ENCODE measurements around the gene SLC14A1. TPM values are rescaled to one million over a fixed set of nuclear protein-coding genes. Genes with fewer than 3 reads are reported as not detected.

SLC14A1 gene
- polyA plus RNA-seq, 2 donors: 0.44 to 0.57 TPM

- Histone ChIP-seq H3K36me3 (ENCODE audit: control insufficient read depth in 2 of 2, insufficient read depth in 2 of 2, low read length in 1 of 2) (no peaks in the 10 kb centered on the region), H3K4me3 (ENCODE audit: low read depth in 1 of 2, low read length in 2 of 2) (no peak overlapping the region), H3K27ac (ENCODE audit: low read depth in 2 of 2, low read length in 1 of 2) (no peak overlapping the region), H3K27me3 (ENCODE audit: control insufficient read depth in 1 of 2, insufficient read depth in 2 of 2, low read length in 2 of 2) (peaks cover 0 to 5% of the 10 kb centered on the region in 2 donors), H3K9me3 (ENCODE audit: control insufficient read depth in 2 of 2, insufficient read depth in 1 of 2, low read depth in 1 of 2, low read length in 1 of 2) (no peaks in the 10 kb centered on the region), H3K4me1 (ENCODE audit: control insufficient read depth in 2 of 2, insufficient read depth in 2 of 2, low read length in 1 of 2) (no peaks in the 10 kb centered on the region)
- WGBS, 2 donors: 91% methylated on average over 5 of the region's 5 CpGs
Observed at GRCh38 chr18:45715212-45715780, 8.7 kb upstream of the SLC14A1 start.

GRCh38 chr18:45719106-45719505, 4.9 kb upstream of the SLC14A1 start:
- WGBS, 2 donors: 84 to 87% methylated on average over 7 of the region's 7 CpGs
- Histone ChIP-seq H3K9me3 (ENCODE audit: control insufficient read depth in 2 of 2, insufficient read depth in 1 of 2, low read depth in 1 of 2, low read length in 1 of 2) (no peaks in the 10 kb centered on the region), H3K36me3 (ENCODE audit: control insufficient read depth in 2 of 2, insufficient read depth in 2 of 2, low read length in 1 of 2) (no peaks in the 10 kb centered on the region), H3K27me3 (ENCODE audit: control insufficient read depth in 1 of 2, insufficient read depth in 2 of 2, low read length in 2 of 2) (peaks cover 0 to 14% of the 10 kb centered on the region in 2 donors), H3K4me1 (ENCODE audit: control insufficient read depth in 2 of 2, insufficient read depth in 2 of 2, low read length in 1 of 2) (no peaks in the 10 kb centered on the region), H3K27ac (ENCODE audit: low read depth in 2 of 2, low read length in 1 of 2) (no peak overlapping the region), H3K4me3 (ENCODE audit: low read depth in 1 of 2, low read length in 2 of 2) (no peak overlapping the region)

- H3K4me3 ChIP-seq (ENCODE audit: low read depth in 1 of 2, low read length in 2 of 2): no peak overlapping the region
- no peaks in the 10 kb centered on the region for H3K36me3 ChIP-seq (ENCODE audit: control insufficient read depth in 2 of 2, insufficient read depth in 2 of 2, low read length in 1 of 2)
- no peak overlapping the region for H3K27ac ChIP-seq (ENCODE audit: low read depth in 2 of 2, low read length in 1 of 2)
- H3K4me1 ChIP-seq (ENCODE audit: control insufficient read depth in 2 of 2, insufficient read depth in 2 of 2, low read length in 1 of 2): no peaks in the 10 kb centered on the region
- H3K27me3 ChIP-seq (ENCODE audit: control insufficient read depth in 1 of 2, insufficient read depth in 2 of 2, low read length in 2 of 2): peaks cover 0 to 15% of the 10 kb centered on the region in 2 donors
- H3K9me3 ChIP-seq (ENCODE audit: control insufficient read depth in 2 of 2, insufficient read depth in 1 of 2, low read depth in 1 of 2, low read length in 1 of 2): no peaks in the 10 kb centered on the region
- WGBS, 2 donors: 3 to 5% methylated on average over 5 of the region's 5 CpGs
Observed at GRCh38 chr18:45722899-45723298, 1.1 kb upstream of the SLC14A1 start.

GRCh38 chr18:45724601-45725000, 620 bp downstream of the SLC14A1 start:
- Histone ChIP-seq H3K9me3 (ENCODE audit: control insufficient read depth in 2 of 2, insufficient read depth in 1 of 2, low read depth in 1 of 2, low read length in 1 of 2) (no peaks in the 10 kb centered on the region), H3K4me1 (ENCODE audit: control insufficient read depth in 2 of 2, insufficient read depth in 2 of 2, low read length in 1 of 2) (no peaks in the 10 kb centered on the region), H3K36me3 (ENCODE audit: control insufficient read depth in 2 of 2, insufficient read depth in 2 of 2, low read length in 1 of 2) (no peaks in the 10 kb centered on the region), H3K27ac (ENCODE audit: low read depth in 2 of 2, low read length in 1 of 2) (no peak overlapping the region), H3K27me3 (ENCODE audit: control insufficient read depth in 1 of 2, insufficient read depth in 2 of 2, low read length in 2 of 2) (peaks cover 0 to 13% of the 10 kb centered on the region in 2 donors), H3K4me3 (ENCODE audit: low read depth in 1 of 2, low read length in 2 of 2) (no peak overlapping the region)
- 74 to 75% methylated on average over 4 of the region's 4 CpGs for WGBS, 2 donors

- no peaks in the 10 kb centered on the region for H3K36me3 ChIP-seq (ENCODE audit: control insufficient read depth in 2 of 2, insufficient read depth in 2 of 2, low read length in 1 of 2)
- no peak overlapping the region for H3K27ac ChIP-seq (ENCODE audit: low read depth in 2 of 2, low read length in 1 of 2)
- peaks cover 0 to 13% of the 10 kb centered on the region in 2 donors for H3K27me3 ChIP-seq (ENCODE audit: control insufficient read depth in 1 of 2, insufficient read depth in 2 of 2, low read length in 2 of 2)
- no peak overlapping the region for H3K4me3 ChIP-seq (ENCODE audit: low read depth in 1 of 2, low read length in 2 of 2)
- H3K9me3 ChIP-seq (ENCODE audit: control insufficient read depth in 2 of 2, insufficient read depth in 1 of 2, low read depth in 1 of 2, low read length in 1 of 2): no peaks in the 10 kb centered on the region
- 77 to 87% methylated on average over 4 of the region's 4 CpGs for WGBS, 2 donors
- H3K4me1 ChIP-seq (ENCODE audit: control insufficient read depth in 2 of 2, insufficient read depth in 2 of 2, low read length in 1 of 2): no peaks in the 10 kb centered on the region
Observed at GRCh38 chr18:45725336-45725735, 1.4 kb downstream of the SLC14A1 start.

GRCh38 chr18:45726603-45727002, 2.6 kb downstream of the SLC14A1 start:
- H3K9me3 ChIP-seq (ENCODE audit: control insufficient read depth in 2 of 2, insufficient read depth in 1 of 2, low read depth in 1 of 2, low read length in 1 of 2): no peaks in the 10 kb centered on the region
- no peaks in the 10 kb centered on the region for H3K4me1 ChIP-seq (ENCODE audit: control insufficient read depth in 2 of 2, insufficient read depth in 2 of 2, low read length in 1 of 2)
- H3K36me3 ChIP-seq (ENCODE audit: control insufficient read depth in 2 of 2, insufficient read depth in 2 of 2, low read length in 1 of 2): no peaks in the 10 kb centered on the region
- H3K27me3 ChIP-seq (ENCODE audit: control insufficient read depth in 1 of 2, insufficient read depth in 2 of 2, low read length in 2 of 2): peaks cover 0 to 7% of the 10 kb centered on the region in 2 donors
- 66 to 83% methylated on average over 3 of the region's 3 CpGs for WGBS, 2 donors
- no peak overlapping the region for H3K4me3 ChIP-seq (ENCODE audit: low read depth in 1 of 2, low read length in 2 of 2)
- no peak overlapping the region for H3K27ac ChIP-seq (ENCODE audit: low read depth in 2 of 2, low read length in 1 of 2)

GRCh38 chr18:45727068-45727467, 3.1 kb downstream of the SLC14A1 start:
- Histone ChIP-seq H3K4me3 (ENCODE audit: low read depth in 1 of 2, low read length in 2 of 2) (no peak overlapping the region), H3K9me3 (ENCODE audit: control insufficient read depth in 2 of 2, insufficient read depth in 1 of 2, low read depth in 1 of 2, low read length in 1 of 2) (no peaks in the 10 kb centered on the region), H3K27ac (ENCODE audit: low read depth in 2 of 2, low read length in 1 of 2) (no peak overlapping the region), H3K36me3 (ENCODE audit: control insufficient read depth in 2 of 2, insufficient read depth in 2 of 2, low read length in 1 of 2) (no peaks in the 10 kb centered on the region), H3K4me1 (ENCODE audit: control insufficient read depth in 2 of 2, insufficient read depth in 2 of 2, low read length in 1 of 2) (no peaks in the 10 kb centered on the region), H3K27me3 (ENCODE audit: control insufficient read depth in 1 of 2, insufficient read depth in 2 of 2, low read length in 2 of 2) (peaks cover 0 to 3% of the 10 kb centered on the region in 2 donors)
- WGBS, 2 donors: 90 to 94% methylated on average over 18 of the region's 18 CpGs

GRCh38 chr18:45728336-45729010, 4.5 kb downstream of the SLC14A1 start:
- Histone ChIP-seq H3K4me1 (ENCODE audit: control insufficient read depth in 2 of 2, insufficient read depth in 2 of 2, low read length in 1 of 2) (no peaks in the 10 kb centered on the region), H3K4me3 (ENCODE audit: low read depth in 1 of 2, low read length in 2 of 2) (no peak overlapping the region), H3K27me3 (ENCODE audit: control insufficient read depth in 1 of 2, insufficient read depth in 2 of 2, low read length in 2 of 2) (peaks cover 3 to 4% of the 10 kb centered on the region in 2 donors), H3K9me3 (ENCODE audit: control insufficient read depth in 2 of 2, insufficient read depth in 1 of 2, low read depth in 1 of 2, low read length in 1 of 2) (no peaks in the 10 kb centered on the region), H3K27ac (ENCODE audit: low read depth in 2 of 2, low read length in 1 of 2) (no peak overlapping the region), H3K36me3 (ENCODE audit: control insufficient read depth in 2 of 2, insufficient read depth in 2 of 2, low read length in 1 of 2) (no peaks in the 10 kb centered on the region)
- WGBS, 2 donors: 42 to 47% methylated on average over 2 of the region's 2 CpGs

GRCh38 chr18:45730832-45731575, 7.0 kb downstream of the SLC14A1 start:
- WGBS, 2 donors: 65 to 69% methylated on average over 6 of the region's 6 CpGs
- Histone ChIP-seq H3K4me3 (ENCODE audit: low read depth in 1 of 2, low read length in 2 of 2) (no peak overlapping the region), H3K27me3 (ENCODE audit: control insufficient read depth in 1 of 2, insufficient read depth in 2 of 2, low read length in 2 of 2) (peaks cover 4% of the 10 kb centered on the region in 2 donors), H3K36me3 (ENCODE audit: control insufficient read depth in 2 of 2, insufficient read depth in 2 of 2, low read length in 1 of 2) (no peaks in the 10 kb centered on the region), H3K27ac (ENCODE audit: low read depth in 2 of 2, low read length in 1 of 2) (no peak overlapping the region), H3K9me3 (ENCODE audit: control insufficient read depth in 2 of 2, insufficient read depth in 1 of 2, low read depth in 1 of 2, low read length in 1 of 2) (no peaks in the 10 kb centered on the region), H3K4me1 (ENCODE audit: control insufficient read depth in 2 of 2, insufficient read depth in 2 of 2, low read length in 1 of 2) (no peaks in the 10 kb centered on the region)
